Transverse colon (tissue), 4 donors: ENCODE data around the gene ATL1. TPM values are rescaled to one million over a fixed set of nuclear protein-coding genes. Genes with fewer than 3 reads are reported as not detected.
"Not testable (repeated sequence)": the region's sequence is repeated elsewhere in the genome, so short reads cannot be mapped to it uniquely, and the experiment has no call there.

Source experiments
- DNase-seq: peaks from one replicate; pipeline ENCODE4 v3.0.0-alpha.2; 2019
- H3K27ac ChIP-seq, 4 donors: fragments of 200-600 bp; sonication (generic); 2 replicates each; pipeline ENCODE4 v1.5.1; 2016 to 2018; ENCODE audit warnings: inconsistent platforms in 4 of 4
- H3K27me3 ChIP-seq: fragments of 200-600 bp; sonication (generic); 2 replicates; pipeline ENCODE4 v1.5.1; 2017; ENCODE audit warnings: inconsistent platforms
- H3K36me3 ChIP-seq, 4 donors: fragments of 200-600 bp; sonication (generic); 2 replicates each; pipeline ENCODE4 v1.5.1; 2017 to 2019; ENCODE audit warnings: inconsistent platforms in 4 of 4
- H3K4me1 ChIP-seq, 4 donors: fragments of 200-600 bp; sonication (generic); 2 replicates each; pipeline ENCODE4 v1.5.1; 2017 to 2020; ENCODE audit warnings: inconsistent platforms in 4 of 4
- H3K4me3 ChIP-seq, 4 donors: fragments of 200-600 bp; sonication (generic); 1 replicate in 1 of 4; 2 replicates in 3 of 4; pipeline versions ENCODE4 v1.5.1 to v1.6.1; 2017 to 2019; ENCODE audit warnings: inconsistent platforms in 4 of 4
- H3K9me3 ChIP-seq, 2 donors: fragments of 200-600 bp; sonication (generic); 2 replicates each; pipeline ENCODE4 v1.5.1; 2017 to 2019; ENCODE audit warnings: inconsistent platforms in 2 of 2
- EP300 ChIP-seq: sonication (generic); formaldehyde crosslinking; IDR thresholded peaks from one replicate; pipeline ENCODE4 v1.6.1; 2017; ENCODE audit warnings: antibody characterized with exemption, low read depth
- POLR2A ChIP-seq: fragments of 450-650 bp; IDR thresholded peaks from one replicate; pipeline ENCODE4 v1.6.1; 2016; ENCODE audit warnings: antibody characterized with exemption, mild to moderate bottlenecking, moderate library complexity
- POLR2AphosphoS5 ChIP-seq, 3 donors: sonication (generic); formaldehyde crosslinking; IDR thresholded peaks; one replicate each; pipeline ENCODE4 v1.6.1; 2016; ENCODE audit warnings: antibody characterized with exemption in 3 of 3
- WGBS, 2 donors: methylation state at CpG; one replicate each; pipeline ENCODE4 v1.1.5; 2018; ENCODE audit warnings: low coverage in 1 of 2; 5-methylcytosine and 5-hydroxymethylcytosine counted together
- in situ Hi-C, 4 donors: fragments of 200-750 bp; cut with MboI; loops; one replicate each; pipeline versions ENCODE4 v1.15.0 to v1.15.1; 2017; ENCODE audit warnings: low sequenced_read_pairs in 3 of 4, low pct_ligation_motif_present in 1 of 4, low pct_unique_long_range_greater_than_20kb in 1 of 4
- intact Hi-C: fragments of 100-400 bp; cut with DNase I; formaldehyde crosslinking; loops from one replicate; pipeline ENCODE4 v1.15.1; 2023; ENCODE audit warnings: low total_unique reads
- total RNA-seq, 4 donors: library from RNA; depleted of rRNA; stranded (reverse); fragments of >200 nt; gene quantifications; one replicate each; pipeline ENCODE4 v1.1.0, GENCODE V29; 2016
- TF ChIP-seq, protein P1 (sequence below), 5 experiments: fragments of 200-600 bp in 3 of 5; fragments of 450-650 bp in 2 of 5; sonication (generic) in 3 of 5; IDR thresholded peaks; 1 replicate in 2 of 5; 2 replicates in 3 of 5; pipeline ENCODE4 v1.5.1; 2016 to 2017; ENCODE audit warnings: antibody characterized with exemption in 5 of 5, inconsistent platforms in 3 of 5, mild to moderate bottlenecking in 2 of 5, moderate library complexity in 1 of 5

Gene ATL1
- total RNA-seq, 4 donors from 2014 or later = 1.1 to 14.1 (median 11.4) TPM; not detected in 1

DNA sequence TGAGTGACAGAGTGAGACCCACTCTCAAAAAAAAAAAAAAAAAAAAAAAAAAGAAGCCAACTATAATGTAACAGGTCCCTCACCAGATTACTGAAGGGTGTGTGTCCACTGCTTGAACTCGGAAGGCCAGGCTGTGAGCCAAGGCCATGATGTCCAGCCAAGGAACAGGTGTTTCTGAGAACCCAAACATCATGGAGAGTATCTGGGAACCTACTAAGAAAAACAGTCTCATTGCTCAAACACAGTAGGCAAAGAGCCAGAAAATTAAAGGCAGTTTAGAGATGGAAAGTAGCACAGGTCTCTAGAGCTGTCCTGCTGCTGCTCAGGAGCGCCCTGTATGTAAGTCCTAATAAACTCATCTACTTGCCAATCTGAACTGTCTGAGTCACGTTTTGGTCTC lies 15.0 kb upstream of the ATL1 start:
- WGBS, 2 donors = 57 to 81% methylated on average over 1 to 3 of the region's 3 CpGs
- intact Hi-C loops (no loop called here), in situ Hi-C loops (loop anchor here in 3 of 4 donors (10.0 to 25.0 kb wide), 2 partner anchors 230 to 683 kb away; partner anchors contain the start of gene NEMF (in 2 of the 3))
- TF ChIP-seq POLR2AphosphoS5 (IDR thresholded peaks at IDR 0.05) (no peak), POLR2A (no peak), EP300 (no peak)
- TF ChIP-seq, protein P1, sequence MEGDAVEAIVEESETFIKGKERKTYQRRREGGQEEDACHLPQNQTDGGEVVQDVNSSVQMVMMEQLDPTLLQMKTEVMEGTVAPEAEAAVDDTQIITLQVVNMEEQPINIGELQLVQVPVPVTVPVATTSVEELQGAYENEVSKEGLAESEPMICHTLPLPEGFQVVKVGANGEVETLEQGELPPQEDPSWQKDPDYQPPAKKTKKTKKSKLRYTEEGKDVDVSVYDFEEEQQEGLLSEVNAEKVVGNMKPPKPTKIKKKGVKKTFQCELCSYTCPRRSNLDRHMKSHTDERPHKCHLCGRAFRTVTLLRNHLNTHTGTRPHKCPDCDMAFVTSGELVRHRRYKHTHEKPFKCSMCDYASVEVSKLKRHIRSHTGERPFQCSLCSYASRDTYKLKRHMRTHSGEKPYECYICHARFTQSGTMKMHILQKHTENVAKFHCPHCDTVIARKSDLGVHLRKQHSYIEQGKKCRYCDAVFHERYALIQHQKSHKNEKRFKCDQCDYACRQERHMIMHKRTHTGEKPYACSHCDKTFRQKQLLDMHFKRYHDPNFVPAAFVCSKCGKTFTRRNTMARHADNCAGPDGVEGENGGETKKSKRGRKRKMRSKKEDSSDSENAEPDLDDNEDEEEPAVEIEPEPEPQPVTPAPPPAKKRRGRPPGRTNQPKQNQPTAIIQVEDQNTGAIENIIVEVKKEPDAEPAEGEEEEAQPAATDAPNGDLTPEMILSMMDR (IDR thresholded peaks at IDR 0.05) = no peak
- Histone ChIP-seq H3K27me3 (no peaks in the 10 kb centered on the region), H3K36me3 (no peaks in the 10 kb centered on the region), H3K4me1 (no peaks in the 10 kb centered on the region), H3K9me3 (no peaks in the 10 kb centered on the region), H3K4me3 (no peak overlapping the region), H3K27ac (no peak overlapping the region)
- no peak for DNase-seq

DNA sequence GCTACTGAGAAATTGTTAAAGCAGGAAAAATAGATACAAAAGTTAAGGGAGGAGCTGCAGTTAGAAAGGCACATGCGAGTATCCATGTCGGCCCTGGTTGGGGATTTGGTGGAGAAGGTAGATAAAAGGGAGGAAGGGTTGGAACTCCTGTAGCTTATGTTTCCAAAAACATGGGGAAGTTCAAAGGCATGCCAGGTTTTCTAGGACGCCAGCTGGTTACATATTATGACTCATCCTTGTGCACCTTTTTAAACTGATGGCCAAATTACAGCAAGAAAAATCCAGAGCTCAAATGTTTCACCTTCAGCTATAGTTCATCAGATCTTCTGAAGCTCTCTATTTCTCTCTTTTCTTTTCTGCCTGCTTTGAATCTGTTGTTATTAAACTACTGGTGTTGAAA lies 14.3 kb upstream of the ATL1 start:
- 38 to 50% methylated on average over 3 of the region's 3 CpGs for WGBS, 2 donors
- Histone ChIP-seq H3K27me3 (no peaks in the 10 kb centered on the region), H3K9me3 (no peaks in the 10 kb centered on the region), H3K4me1 (no peaks in the 10 kb centered on the region), H3K36me3 (no peaks in the 10 kb centered on the region), H3K4me3 (no peak overlapping the region), H3K27ac (no peak overlapping the region)
- DNase-seq = no peak
- TF ChIP-seq POLR2AphosphoS5 (IDR thresholded peaks at IDR 0.05) (no peak), EP300 (no peak)
- in situ Hi-C loops (loop anchor here in 3 of 4 donors (10.0 to 25.0 kb wide), 2 partner anchors 229 to 683 kb away; partner anchors contain the start of gene NEMF (in 2 of the 3)), intact Hi-C loops (no loop called here)

DNA sequence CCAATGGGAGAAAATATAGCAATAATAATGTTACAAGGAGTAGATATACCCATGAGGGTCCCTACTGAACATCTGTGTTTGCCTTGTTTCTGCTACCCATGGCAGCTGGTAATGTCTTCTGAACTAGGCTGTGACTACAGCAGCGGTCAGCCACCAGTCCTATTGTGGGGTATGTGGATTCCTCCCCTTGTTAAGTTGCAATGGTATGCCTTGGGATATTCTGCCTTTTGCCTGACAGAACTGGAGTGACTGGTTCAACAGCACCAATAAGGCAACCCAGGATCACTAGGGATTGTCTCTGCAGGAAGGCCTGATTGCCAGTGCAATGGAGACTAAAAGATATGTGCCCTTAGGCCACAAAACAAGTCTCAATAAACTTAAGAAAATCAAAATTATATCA lies 9.7 kb upstream of the ATL1 start:
- H3K9me3 ChIP-seq = no peaks in the 10 kb centered on the region
- in situ Hi-C loops (no loop called here), intact Hi-C loops (no loop called here)
- no peak overlapping the region for H3K27ac ChIP-seq
- DNase-seq = no peak
- no peak overlapping the region for H3K4me3 ChIP-seq
- no peak for TF ChIP-seq POLR2AphosphoS5 (IDR thresholded peaks at IDR 0.05)
- no peak for TF ChIP-seq EP300
- TF ChIP-seq, protein P1 (IDR thresholded peaks at IDR 0.05) = no peak
- TF ChIP-seq POLR2A = no peak
- WGBS, 2 donors = 100% methylated on average over 1 of the region's 1 CpG
- no peaks in the 10 kb centered on the region for H3K4me1 ChIP-seq
- H3K36me3 ChIP-seq = no peaks in the 10 kb centered on the region
- no peaks in the 10 kb centered on the region for H3K27me3 ChIP-seq

DNA sequence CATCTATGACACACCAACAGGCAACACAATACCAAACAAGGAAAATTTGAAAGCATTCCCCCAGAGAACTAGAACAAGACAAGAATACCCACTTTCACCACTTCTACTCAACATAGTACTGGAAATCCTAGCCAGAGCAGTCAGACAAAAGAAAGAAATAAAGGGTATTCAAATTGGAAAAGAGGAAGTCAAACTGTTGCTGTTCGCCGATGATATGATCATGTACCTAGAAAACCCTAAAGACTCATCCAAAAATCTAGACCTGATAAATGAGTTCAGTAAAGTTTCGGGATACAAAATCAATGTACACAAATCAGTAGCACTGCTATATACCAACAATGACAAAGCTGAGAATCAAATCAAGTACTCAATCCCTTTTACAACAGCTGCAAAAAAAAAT lies 8.1 kb upstream of the ATL1 start:
- Histone ChIP-seq H3K4me1 (no peaks in the 10 kb centered on the region), H3K27me3 (no peaks in the 10 kb centered on the region), H3K27ac (no peak overlapping the region), H3K9me3 (no peaks in the 10 kb centered on the region), H3K36me3 (no peaks in the 10 kb centered on the region), H3K4me3 (no peak overlapping the region)
- TF ChIP-seq POLR2AphosphoS5 (IDR thresholded peaks at IDR 0.05) (no peak), POLR2A (no peak), EP300 (no peak)
- TF ChIP-seq, protein P1 (IDR thresholded peaks at IDR 0.05) = no peak
- intact Hi-C loops = no loop called here
- DNase-seq = no peak
- in situ Hi-C loops = no loop called here
- 78 to 85% methylated on average over 3 of the region's 3 CpGs for WGBS, 2 donors

DNA sequence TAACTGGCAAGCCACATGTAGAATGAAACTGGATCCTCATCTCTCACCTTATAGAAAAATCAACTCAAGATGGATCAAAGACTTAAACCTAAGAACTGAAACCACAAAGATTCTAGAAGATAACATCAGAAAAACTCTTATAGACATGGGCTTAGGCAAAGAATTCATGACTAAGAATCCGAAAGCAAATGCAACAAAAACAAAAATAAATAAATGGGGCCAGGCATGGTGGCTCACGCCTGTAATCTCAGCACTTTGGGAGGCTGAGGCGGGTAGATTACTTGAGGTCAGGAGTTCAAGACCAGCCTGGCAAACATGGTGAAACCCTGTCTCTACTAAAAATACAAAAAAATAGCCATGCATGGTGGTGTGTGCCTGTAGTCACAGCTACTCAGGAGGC lies 7.1 kb upstream of the ATL1 start:
- DNase-seq, H3K4me3 ChIP-seq, H3K4me1 ChIP-seq, H3K27ac ChIP-seq, intact Hi-C loops, in situ Hi-C loops, H3K9me3 ChIP-seq, H3K36me3 ChIP-seq, H3K27me3 ChIP-seq: not testable (repeated sequence)
- WGBS, 2 donors = 89% methylated on average over 2 to 3 of the region's 3 CpGs
